HepG2 (cell line): ENCODE data around the gene CMTM3. TPM values are rescaled to one million over a fixed set of nuclear protein-coding genes. Genes with fewer than 3 reads are reported as not detected.

Source experiments
- ATAC-seq: fragments of 200-7000 bp; cut with Tn5 transposase; 3 replicates; pipeline ENCODE4 v1.9.1; 2020; ENCODE audit warnings: mild to moderate bottlenecking, moderate library complexity
- BruUV-seq: library from RNA; stranded (reverse); fragments of 400-500 nt; replicated peaks from 2 replicates; lab custom pipeline; 2021; lab: Mats Ljungman, UMichigan
- CTCF ChIA-PET: fragments of 300-600 bp; formaldehyde crosslinking; extraction: SDS; loops from one replicate; lab custom pipeline; 2021; ENCODE audit warnings: low total read pairs, inconsistent platforms, low intra/inter-chr PET ratio; lab: Yijun Ruan, JAX
- POLR2A ChIA-PET: fragments of 350-600 bp; sonication (Branson Sonifier 250); formaldehyde crosslinking; loops from one replicate; lab custom pipeline; 2020; ENCODE audit warnings: antibody characterized with exemption, inconsistent platforms; lab: Yijun Ruan, JAX
- DNase-seq: peaks from one replicate; pipeline ENCODE4 v3.0.0-alpha.2; 2015; ENCODE audit warnings: low spot score
- FAIRE-seq: peaks from 3 replicates; lab custom pipeline; 2011; peaks lifted over from hg19 to GRCh38; lab: Jason Lieb, UNC
- H2AFZ ChIP-seq: one replicate; pipeline ENCODE4 v1.6.1; 2011; ENCODE audit warnings: low read length, inconsistent platforms
- H3K27ac ChIP-seq: fragments of 300-600 bp; 3 replicates; pipeline ENCODE4 v1.8.0; 2011; ENCODE audit warnings: mixed run types, mild to moderate bottlenecking, mixed read lengths, low read length, inconsistent platforms; ENCODE audit not compliant: insufficient read depth; ENCODE audit errors: extremely low read length
- H3K27me3 ChIP-seq, 2 experiments: fragments of 200-600 bp in 1 of 2; 2 replicates in 1 of 2; 3 replicates in 1 of 2; pipeline versions ENCODE4 v1.6.0 to v1.8.0; 2011; ENCODE audit warnings: low read length in 2 of 2, mild to moderate bottlenecking in 2 of 2, moderate library complexity in 2 of 2, inconsistent platforms in 1 of 2; ENCODE audit not compliant: insufficient read depth in 2 of 2, control insufficient read depth in 1 of 2
- H3K36me3 ChIP-seq, 2 experiments: fragments of 200-600 bp in 1 of 2; replicated peaks in 1 of 2; 2 replicates in 1 of 2; 3 replicates in 1 of 2; pipeline versions ENCODE4 v1.5.1 to v1.8.0; 2011; ENCODE audit warnings: low read length in 2 of 2, inconsistent platforms in 1 of 2; ENCODE audit not compliant: insufficient read depth in 2 of 2, control insufficient read depth in 1 of 2
- H3K4me1 ChIP-seq: 2 replicates; pipeline ENCODE4 v1.5.1; 2012; ENCODE audit warnings: low read length, inconsistent platforms; ENCODE audit not compliant: insufficient read depth
- H3K4me2 ChIP-seq: 2 replicates; pipeline ENCODE4 v1.6.0; 2011; ENCODE audit warnings: low read depth, low read length, inconsistent platforms
- H3K4me3 ChIP-seq, 3 experiments: fragments of 200-600 bp in 1 of 3; sonication (generic), shearing (Covaris generic) in 1 of 3; replicated peaks in 1 of 3; 2 replicates each; pipeline ENCODE4 v1.5.1; 2011 to 2016; ENCODE audit warnings: low read length in 3 of 3, inconsistent platforms in 2 of 3, low read depth in 2 of 3, mild to moderate bottlenecking in 2 of 3, control low read depth in 1 of 3, mixed read lengths in 1 of 3; ENCODE audit not compliant: insufficient read depth in 1 of 3
- H3K79me2 ChIP-seq: one replicate; pipeline ENCODE4 v1.6.1; 2011; ENCODE audit warnings: low read length, inconsistent platforms; ENCODE audit not compliant: insufficient read depth
- H3K9ac ChIP-seq: 2 replicates; pipeline ENCODE4 v1.6.0; 2011; ENCODE audit warnings: mild to moderate bottlenecking, low read depth, low read length, inconsistent platforms; ENCODE audit not compliant: insufficient read depth
- H3K9me3 ChIP-seq: 2 replicates; pipeline ENCODE4 v1.5.1; 2012; ENCODE audit warnings: mild to moderate bottlenecking, low read length
- H4K20me1 ChIP-seq: 2 replicates; pipeline ENCODE4 v1.6.0; 2011; ENCODE audit warnings: inconsistent platforms, mild to moderate bottlenecking, low read length, moderate library complexity; ENCODE audit not compliant: insufficient read depth
- KLF12 ChIP-seq: sonication (generic); formaldehyde crosslinking; IDR thresholded peaks from 2 replicates; pipeline ENCODE4 v1.4.0; 2020; ENCODE audit warnings: missing genetic modification reagents, borderline replicate concordance
- MAFG ChIP-seq: sonication (generic); formaldehyde crosslinking; IDR thresholded peaks from 2 replicates; pipeline ENCODE4 v1.5.1; 2020; ENCODE audit warnings: mild to moderate bottlenecking, missing genetic modification reagents
- NBN ChIP-seq: fragments of 450-650 bp; conservative IDR thresholded peaks from 2 replicates; pipeline ENCODE4 v1.6.1; 2017
- NFAT5 ChIP-seq: sonication (generic); formaldehyde crosslinking; IDR thresholded peaks from 2 replicates; pipeline ENCODE4 v1.4.0; 2020; ENCODE audit warnings: missing genetic modification reagents
- NFYC ChIP-seq: IDR thresholded peaks from 2 replicates; pipeline ENCODE4 v1.6.1; 2016; ENCODE audit warnings: missing genetic modification reagents, missing compliant biosample characterization
- RAD51 ChIP-seq: fragments of 450-650 bp; IDR thresholded peaks from 2 replicates; pipeline ENCODE4 v1.6.1; 2016; ENCODE audit warnings: borderline replicate concordance
- STAG1 ChIP-seq: sonication (generic); formaldehyde crosslinking; IDR thresholded peaks from 2 replicates; pipeline ENCODE4 v1.4.0; 2020; ENCODE audit warnings: missing genetic modification reagents
- TCF7 ChIP-seq: sonication (generic); IDR thresholded peaks from 2 replicates; pipeline ENCODE4 v1.6.1; 2016; ENCODE audit warnings: antibody characterized with exemption, low read depth
- ZFP90 ChIP-seq: sonication (generic); formaldehyde crosslinking; IDR thresholded peaks from 2 replicates; pipeline ENCODE4 v1.8.0; 2022; ENCODE audit warnings: missing genetic modification reagents, mild to moderate bottlenecking, inconsistent platforms, borderline replicate concordance
- ZNF17 ChIP-seq: sonication (generic); formaldehyde crosslinking; IDR thresholded peaks from 2 replicates; pipeline ENCODE4 v1.5.0; 2020; ENCODE audit warnings: mild to moderate bottlenecking, missing genetic modification reagents
- ZNF570 ChIP-seq: sonication (generic); formaldehyde crosslinking; IDR thresholded peaks from 2 replicates; pipeline ENCODE4 v1.4.0; 2020; ENCODE audit warnings: mild to moderate bottlenecking, missing genetic modification reagents, borderline replicate concordance
- ZNF597 ChIP-seq: sonication (generic); formaldehyde crosslinking; IDR thresholded peaks from 2 replicates; pipeline ENCODE4 v1.5.0; 2020; ENCODE audit warnings: missing genetic modification reagents
- ZNF7 ChIP-seq: IDR thresholded peaks from 2 replicates; pipeline ENCODE4 v1.6.1; 2016; ENCODE audit warnings: missing biosample characterization, missing genetic modification reagents
- ZNF703 ChIP-seq: sonication (generic); formaldehyde crosslinking; IDR thresholded peaks from 2 replicates; pipeline ENCODE4 v1.5.1; 2020; ENCODE audit warnings: missing genetic modification reagents, mild to moderate bottlenecking, moderate library complexity, borderline replicate concordance
- ZNF737 ChIP-seq: sonication (generic); formaldehyde crosslinking; IDR thresholded peaks from 2 replicates; pipeline ENCODE4 v1.5.0; 2020; ENCODE audit warnings: missing genetic modification reagents, mild to moderate bottlenecking, borderline replicate concordance
- WGBS: methylation state at CpG from one replicate; pipeline ENCODE4 v1.1.6; 2017; ENCODE audit warnings: low lambda C conversion rate; 5-methylcytosine and 5-hydroxymethylcytosine counted together
- in situ Hi-C: cut with HindIII; loops from 2 replicates; pipeline ENCODE4 v1.10.0; 2017; ENCODE audit warnings: low pct_unique_long_range_greater_than_20kb; ENCODE audit not compliant: extremely low pct_ligation_motif_present
- intact Hi-C: fragments of 100-400 bp; cut with micrococcal nuclease; formaldehyde crosslinking; loops from one replicate; pipeline ENCODE4 v1.10.0; 2022; ENCODE audit not compliant: unreplicated experiment
- polyA plus RNA-seq, 8 experiments: library from polyadenylated mRNA; depleted of rRNA in 3 of 8; stranded (reverse) in 7 of 8; unstranded in 1 of 8; fragments of >200 nt; fragmentation: Illumina TruSeq in 4 of 8; extraction: Trizol in 4 of 8; gene quantifications; 2 replicates each; pipeline versions ENCODE4 v1.2.1 to v1.2.3, GENCODE V29; 2011 to 2016; ENCODE audit warnings: low read depth in 4 of 8, missing spikeins in 1 of 8, mixed read lengths in 1 of 8; ENCODE audit not compliant: insufficient read depth in 1 of 8
- total RNA-seq, 5 experiments: library from RNA; depleted of rRNA; stranded (reverse); fragments of >200 nt; fragmentation: Illumina TruSeq; extraction: Trizol; gene quantifications; 2 replicates each; pipeline ENCODE4 v1.2.3, GENCODE V29; 2016; ENCODE audit warnings: low read depth in 1 of 5

Gene CMTM3
- total and polyA plus RNA-seq, 2 of the 13 experiments (the other 11 are each of a cell fraction or from before 2014, with no cell fraction given), result 29.2 to 48.7 TPM

GRCh38 chr16:66562409-66562808 is 42.1 kb upstream of the CMTM3 start:
- ChIA-PET POLR2A (interaction anchor here (2.9 kb wide), 1 partner anchor 10 kb away, joined by 18 read pairs; the partner anchor contains the start of gene CKLF), CTCF (interaction anchor here (1.5 kb wide), 1 partner anchor 43 kb away, joined by 5 read pairs; no protein-coding TSS in a partner anchor)
- Histone ChIP-seq H4K20me1 (0 out of 2 replicates have a peak, but pooled peaks cover 2% of the 10 kb centered on the region), H3K36me3 (peaks cover 8 to 47% of the 10 kb centered on the region in 2 experiments; a peak in 4 of 5 replicates), H3K4me2 (no peak overlapping the region), H2AFZ (no peak overlapping the region), H3K9me3 (no peaks in the 10 kb centered on the region), H3K4me1 (peaks cover 12% of the 10 kb centered on the region), H3K79me2 (peaks cover 3% of the 10 kb centered on the region), H3K9ac (no peak overlapping the region)
- intact Hi-C loops, result no loop called here
- DNase-seq, result no peak
- in situ Hi-C loops, result no loop called here
- TF ChIP-seq MAFG (no peak), STAG1 (CRISPR knock-in tag) (no peak), TCF7 (no peak), RAD51 (no peak), ZNF737 (CRISPR knock-in tag) (no peak), ZNF17 (CRISPR knock-in tag) (no peak), ZNF703 (CRISPR knock-in tag) (no peak), KLF12 (CRISPR knock-in tag) (no peak), ZNF7 (no peak), NBN (no peak), ZNF597 (CRISPR knock-in tag) (no peak), NFYC (no peak), NFAT5 (no peak), ZFP90 (CRISPR knock-in tag) (no peak), ZNF570 (CRISPR knock-in tag) (no peak)
- TF ChIP-seq, all 625 proteins: peak for 0
- no peak for FAIRE-seq
- BruUV-seq, result no TSS peak
- Histone ChIP-seq H3K4me3 (no peak overlapping the region), H3K27me3 (no peaks in the 10 kb centered on the region), H3K27ac (no peak overlapping the region)
- ATAC-seq, result no peak
- WGBS, result 96% methylated on average over 1 of the region's 1 CpG
